ENCODE data around the gene SLF2. TPM values are rescaled to one million over a fixed set of nuclear protein-coding genes. Genes with fewer than 3 reads are reported as not detected.

SLF2 gene
- total and polyA plus RNA-seq, 2 of the 13 experiments (the other 11 are each of a cell fraction or from before 2014, with no cell fraction given) = 12.2 to 48.1 TPM

DNA sequence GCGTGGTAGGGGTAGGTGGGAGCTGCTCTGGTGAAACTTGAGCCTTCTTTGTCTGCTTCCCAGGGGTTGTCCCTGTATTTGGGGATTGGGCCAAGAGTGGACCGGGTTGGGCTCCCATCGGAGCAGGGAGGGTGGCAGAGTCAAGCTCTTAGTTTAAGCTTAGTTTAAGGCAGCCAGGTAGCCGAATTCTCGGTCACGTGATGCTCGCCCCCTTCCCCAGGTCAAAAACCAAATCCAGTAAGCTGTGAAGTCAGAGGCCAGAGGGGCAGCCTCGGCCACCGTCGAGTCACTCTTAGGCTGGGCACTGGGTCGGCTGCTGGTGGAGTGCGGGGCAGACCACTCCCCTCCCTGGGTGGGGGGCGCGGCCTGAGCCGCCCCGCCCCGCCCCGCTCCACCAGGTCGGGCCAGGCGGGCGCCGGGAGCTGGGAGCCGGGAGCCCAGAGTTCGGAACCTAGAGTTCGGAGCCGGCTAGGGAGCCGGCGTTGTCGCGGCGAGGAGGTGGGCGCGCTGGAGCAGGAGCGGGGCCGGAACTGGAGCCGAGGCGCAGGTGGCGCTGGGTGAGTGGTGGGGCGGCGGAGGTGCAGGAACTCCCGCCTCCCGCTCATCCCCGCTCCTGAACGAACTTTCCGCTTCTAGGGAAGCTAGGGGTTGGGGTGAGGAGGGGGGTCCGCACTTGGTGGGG lies 84.1 kb downstream of the SLF2 start (continued):
- TF ChIP-seq ZNF10 (CRISPR knock-in tag; IDR thresholded peaks at IDR 0.05; ENCODE audit: borderline replicate concordance, low read depth) = no peak
- TF ChIP-seq RFXAP (CRISPR knock-in tag; IDR thresholded peaks at IDR 0.05; ENCODE audit: borderline replicate concordance) = no peak
- TF ChIP-seq HOXD1 (CRISPR knock-in tag; IDR thresholded peaks at IDR 0.05) = no peak
- no peak for TF ChIP-seq NFRKB (IDR thresholded peaks at IDR 0.05)
- no peak; the same call in 1 of the 2 replicates for TF ChIP-seq ZNF34 (CRISPR knock-in tag; IDR thresholded peaks at IDR 0.05; ENCODE audit: borderline replicate concordance)
- 0 out of 2 replicates have a peak, but pooled peaks have one; percentile 37 for TF ChIP-seq ZNF101 (CRISPR knock-in tag; IDR thresholded peaks at IDR 0.05; ENCODE audit: borderline replicate concordance, low read depth)
- TF ChIP-seq, protein P1, sequence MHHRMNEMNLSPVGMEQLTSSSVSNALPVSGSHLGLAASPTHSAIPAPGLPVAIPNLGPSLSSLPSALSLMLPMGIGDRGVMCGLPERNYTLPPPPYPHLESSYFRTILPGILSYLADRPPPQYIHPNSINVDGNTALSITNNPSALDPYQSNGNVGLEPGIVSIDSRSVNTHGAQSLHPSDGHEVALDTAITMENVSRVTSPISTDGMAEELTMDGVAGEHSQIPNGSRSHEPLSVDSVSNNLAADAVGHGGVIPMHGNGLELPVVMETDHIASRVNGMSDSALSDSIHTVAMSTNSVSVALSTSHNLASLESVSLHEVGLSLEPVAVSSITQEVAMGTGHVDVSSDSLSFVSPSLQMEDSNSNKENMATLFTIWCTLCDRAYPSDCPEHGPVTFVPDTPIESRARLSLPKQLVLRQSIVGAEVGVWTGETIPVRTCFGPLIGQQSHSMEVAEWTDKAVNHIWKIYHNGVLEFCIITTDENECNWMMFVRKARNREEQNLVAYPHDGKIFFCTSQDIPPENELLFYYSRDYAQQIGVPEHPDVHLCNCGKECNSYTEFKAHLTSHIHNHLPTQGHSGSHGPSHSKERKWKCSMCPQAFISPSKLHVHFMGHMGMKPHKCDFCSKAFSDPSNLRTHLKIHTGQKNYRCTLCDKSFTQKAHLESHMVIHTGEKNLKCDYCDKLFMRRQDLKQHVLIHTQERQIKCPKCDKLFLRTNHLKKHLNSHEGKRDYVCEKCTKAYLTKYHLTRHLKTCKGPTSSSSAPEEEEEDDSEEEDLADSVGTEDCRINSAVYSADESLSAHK (CRISPR knock-in tag; IDR thresholded peaks at IDR 0.05; ENCODE audit: borderline replicate concordance) = no peak
- no peak for TF ChIP-seq MIXL1 (CRISPR knock-in tag; IDR thresholded peaks at IDR 0.05)
- TF ChIP-seq, protein P2, sequence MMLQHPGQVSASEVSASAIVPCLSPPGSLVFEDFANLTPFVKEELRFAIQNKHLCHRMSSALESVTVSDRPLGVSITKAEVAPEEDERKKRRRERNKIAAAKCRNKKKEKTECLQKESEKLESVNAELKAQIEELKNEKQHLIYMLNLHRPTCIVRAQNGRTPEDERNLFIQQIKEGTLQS (CRISPR knock-in tag; IDR thresholded peaks at IDR 0.05) = no peak
- TF ChIP-seq ZNF878 (CRISPR knock-in tag; IDR thresholded peaks at IDR 0.05) = no peak
- no peak; the same call in 1 of the 2 replicates for TF ChIP-seq SMAD1 (CRISPR knock-in tag; IDR thresholded peaks at IDR 0.05; ENCODE audit: borderline replicate concordance, low read depth)
- TF ChIP-seq ZZZ3 (CRISPR knock-in tag; IDR thresholded peaks at IDR 0.05; ENCODE audit: borderline replicate concordance) = no peak
- no peak for TF ChIP-seq ZSCAN29 (CRISPR knock-in tag; conservative IDR thresholded peaks at IDR 0.05)
- no peak for TF ChIP-seq MAZ (IDR thresholded peaks at IDR 0.05; ENCODE audit: borderline replicate concordance, low read depth, low read length)
- 0 out of 2 replicates have a peak, but pooled peaks have one; percentile 37 for TF ChIP-seq MAZ (CRISPR knock-in tag; IDR thresholded peaks at IDR 0.05; ENCODE audit: low read depth)
- TF ChIP-seq RXRB (CRISPR knock-in tag; IDR thresholded peaks at IDR 0.05; ENCODE audit: borderline replicate concordance) = no peak
- TF ChIP-seq KDM3A (CRISPR knock-in tag; IDR thresholded peaks at IDR 0.05; ENCODE audit: low read depth) = no peak
- no peak for TF ChIP-seq PAX8 (CRISPR knock-in tag; IDR thresholded peaks at IDR 0.05; ENCODE audit: borderline replicate concordance)
- TF ChIP-seq PTBP1 (IDR thresholded peaks at IDR 0.05; ENCODE audit: low read depth, low read length, poor library complexity, severe bottlenecking) = no peak
- TF ChIP-seq RARA (CRISPR knock-in tag; IDR thresholded peaks at IDR 0.05) = no peak
- TF ChIP-seq ISL2 (CRISPR knock-in tag; IDR thresholded peaks at IDR 0.05) = no peak
- TF ChIP-seq, protein P3, sequence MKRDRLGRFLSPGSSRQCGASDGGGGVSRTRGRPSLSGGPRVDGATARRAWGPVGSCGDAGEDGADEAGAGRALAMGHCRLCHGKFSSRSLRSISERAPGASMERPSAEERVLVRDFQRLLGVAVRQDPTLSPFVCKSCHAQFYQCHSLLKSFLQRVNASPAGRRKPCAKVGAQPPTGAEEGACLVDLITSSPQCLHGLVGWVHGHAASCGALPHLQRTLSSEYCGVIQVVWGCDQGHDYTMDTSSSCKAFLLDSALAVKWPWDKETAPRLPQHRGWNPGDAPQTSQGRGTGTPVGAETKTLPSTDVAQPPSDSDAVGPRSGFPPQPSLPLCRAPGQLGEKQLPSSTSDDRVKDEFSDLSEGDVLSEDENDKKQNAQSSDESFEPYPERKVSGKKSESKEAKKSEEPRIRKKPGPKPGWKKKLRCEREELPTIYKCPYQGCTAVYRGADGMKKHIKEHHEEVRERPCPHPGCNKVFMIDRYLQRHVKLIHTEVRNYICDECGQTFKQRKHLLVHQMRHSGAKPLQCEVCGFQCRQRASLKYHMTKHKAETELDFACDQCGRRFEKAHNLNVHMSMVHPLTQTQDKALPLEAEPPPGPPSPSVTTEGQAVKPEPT (CRISPR knock-in tag; IDR thresholded peaks at IDR 0.05; ENCODE audit: low read depth) = 0 out of 2 replicates have a peak, but pooled peaks have one; percentile 9
- TF ChIP-seq ZNF605 (CRISPR knock-in tag; IDR thresholded peaks at IDR 0.05) = 0 out of 2 replicates have a peak, but pooled peaks have one; percentile 22
- no peak for TF ChIP-seq ZSCAN30 (CRISPR knock-in tag; IDR thresholded peaks at IDR 0.05)
- no peak for TF ChIP-seq FOXA3 (CRISPR knock-in tag; IDR thresholded peaks at IDR 0.05)
- no peak for TF ChIP-seq ZNF772 (CRISPR knock-in tag; IDR thresholded peaks at IDR 0.05)
- TF ChIP-seq PAWR (CRISPR knock-in tag; IDR thresholded peaks at IDR 0.05; ENCODE audit: borderline replicate concordance) = no peak
- 0 out of 2 replicates have a peak, but pooled peaks have one; percentile 14 for TF ChIP-seq ZSCAN31 (CRISPR knock-in tag; IDR thresholded peaks at IDR 0.05; ENCODE audit: low read depth)

All from HepG2 (cell line).